SIG-M5 (cell line): ENCODE results near the gene SMIM44.

Source experiments
- DNase-seq: peaks from one replicate; lab custom pipeline; 2025; lab: John Stamatoyannopoulos, UW

Gene SMIM44

DNA sequence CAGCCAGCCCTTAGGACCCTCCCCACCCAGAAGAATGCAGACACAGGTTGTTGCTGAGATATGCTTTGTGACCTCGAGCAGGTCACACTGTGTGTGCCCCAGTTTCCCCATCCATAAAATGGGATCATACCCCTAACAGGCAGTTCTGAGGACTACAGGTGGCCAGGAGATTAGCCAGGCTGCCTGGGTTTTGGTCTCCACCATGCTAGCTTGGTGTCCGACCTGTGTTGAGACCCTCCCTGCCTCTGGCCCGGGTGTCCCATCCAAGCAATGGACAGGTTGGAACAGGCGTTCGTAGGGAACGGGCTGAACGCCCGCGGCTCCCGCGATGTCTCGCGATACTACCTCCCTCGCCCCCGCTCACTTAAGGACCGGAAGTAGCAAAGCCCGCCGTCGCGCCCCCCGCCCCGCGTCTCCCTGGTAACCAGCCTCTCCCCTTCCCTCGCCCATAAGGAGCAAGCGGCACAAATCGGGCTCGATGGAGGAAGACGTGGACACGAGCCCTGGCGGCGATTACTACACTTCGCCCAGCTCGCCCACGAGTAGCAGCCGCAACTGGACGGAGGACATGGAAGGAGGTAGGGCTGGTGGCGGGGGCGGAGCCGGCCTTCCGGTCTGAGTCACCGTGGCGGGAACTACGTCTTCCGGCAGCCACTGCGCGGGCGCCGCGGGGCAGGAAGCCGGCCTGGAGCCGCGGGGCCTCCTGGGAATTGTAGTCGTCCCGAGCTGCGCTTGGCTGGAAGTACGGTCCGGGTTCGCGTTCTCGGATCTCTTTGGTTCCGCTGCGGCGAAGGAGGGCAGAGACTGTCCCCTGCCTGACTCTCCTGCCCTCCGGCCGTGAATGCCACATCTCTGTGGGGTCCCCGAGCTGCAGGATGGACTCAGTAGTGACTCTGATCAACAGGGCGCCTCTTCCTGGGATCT lies 48.3 kb downstream of the SMIM44 start:
- DNase-seq, result peak; percentile 25

GRCh38 chr19:3433805-3434540 lies 49.3 kb downstream of the SMIM44 start:
- no peak for DNase-seq

GRCh38 chr19:3433313-3433712 lies 49.9 kb downstream of the SMIM44 start:
- no peak for DNase-seq
